ENCODE results near the gene STN1.

DNA sequence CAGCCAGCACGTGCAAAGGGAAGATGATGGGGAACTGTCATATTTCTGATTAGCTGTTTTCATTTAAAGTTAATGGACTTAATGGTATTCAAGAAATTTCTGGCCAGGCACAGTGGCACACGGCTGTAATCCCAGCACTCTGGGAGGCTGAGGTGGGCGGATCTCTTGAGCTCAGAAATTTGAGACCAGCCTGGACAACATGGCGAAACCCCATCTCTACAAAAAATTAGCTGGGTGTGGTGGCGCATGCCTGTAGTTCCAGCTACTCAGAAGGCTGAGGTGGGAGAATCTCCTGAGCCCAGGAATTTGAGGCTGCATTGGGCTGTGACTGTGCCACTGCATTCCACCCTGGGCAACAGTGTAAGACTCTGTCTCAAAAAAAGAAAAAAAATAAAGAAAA is 18.7 kb downstream of the STN1 start:
- no peak for TF ChIP-seq JUND (IDR thresholded peaks at IDR 0.05; ENCODE audit: low read depth, low read length)
- no peak for TF ChIP-seq RFX5 (IDR thresholded peaks at IDR 0.05; ENCODE audit: low read depth, low read length)
- no peak for TF ChIP-seq MYC (IDR thresholded peaks at IDR 0.05; ENCODE audit: insufficient read depth, insufficient read length, insufficient replicate concordance, low read length, severe bottlenecking)
- TF ChIP-seq SIN3A (IDR thresholded peaks at IDR 0.05; ENCODE audit: low read depth, low read length), result no peak
- no peak for TF ChIP-seq CBFB (IDR thresholded peaks at IDR 0.05; ENCODE audit: low read depth)
- TF ChIP-seq NBN (IDR thresholded peaks at IDR 0.05), result no peak
- TF ChIP-seq CBX5 (IDR thresholded peaks at IDR 0.05; ENCODE audit: low read depth), result no peak
- TF ChIP-seq, protein P1, sequence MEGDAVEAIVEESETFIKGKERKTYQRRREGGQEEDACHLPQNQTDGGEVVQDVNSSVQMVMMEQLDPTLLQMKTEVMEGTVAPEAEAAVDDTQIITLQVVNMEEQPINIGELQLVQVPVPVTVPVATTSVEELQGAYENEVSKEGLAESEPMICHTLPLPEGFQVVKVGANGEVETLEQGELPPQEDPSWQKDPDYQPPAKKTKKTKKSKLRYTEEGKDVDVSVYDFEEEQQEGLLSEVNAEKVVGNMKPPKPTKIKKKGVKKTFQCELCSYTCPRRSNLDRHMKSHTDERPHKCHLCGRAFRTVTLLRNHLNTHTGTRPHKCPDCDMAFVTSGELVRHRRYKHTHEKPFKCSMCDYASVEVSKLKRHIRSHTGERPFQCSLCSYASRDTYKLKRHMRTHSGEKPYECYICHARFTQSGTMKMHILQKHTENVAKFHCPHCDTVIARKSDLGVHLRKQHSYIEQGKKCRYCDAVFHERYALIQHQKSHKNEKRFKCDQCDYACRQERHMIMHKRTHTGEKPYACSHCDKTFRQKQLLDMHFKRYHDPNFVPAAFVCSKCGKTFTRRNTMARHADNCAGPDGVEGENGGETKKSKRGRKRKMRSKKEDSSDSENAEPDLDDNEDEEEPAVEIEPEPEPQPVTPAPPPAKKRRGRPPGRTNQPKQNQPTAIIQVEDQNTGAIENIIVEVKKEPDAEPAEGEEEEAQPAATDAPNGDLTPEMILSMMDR (IDR thresholded peaks at IDR 0.05 in 2 of 3, conservative IDR thresholded peaks at IDR 0.05 in 1 of 3; ENCODE audit: control insufficient read depth in 2 of 3, extremely low read depth in 1 of 3, insufficient read depth in 1 of 3, low read depth in 3 of 3, low read length in 3 of 3), result no peak
- TF ChIP-seq ZNF274 (IDR thresholded peaks at IDR 0.05; ENCODE audit: insufficient read depth, insufficient read length), result no peak
- TF ChIP-seq MTA3 (IDR thresholded peaks at IDR 0.05; ENCODE audit: borderline replicate concordance, low read length), result no peak
- no peak for TF ChIP-seq BHLHE40 (IDR thresholded peaks at IDR 0.05; ENCODE audit: borderline replicate concordance in 1 of 2, low read depth in 2 of 2, low read length in 1 of 2)
- TF ChIP-seq HCFC1 (IDR thresholded peaks at IDR 0.05; ENCODE audit: low read length), result no peak
- no peak for TF ChIP-seq SMAD5 (IDR thresholded peaks at IDR 0.05; ENCODE audit: low read depth)
- no peak for TF ChIP-seq POLR2A (IDR thresholded peaks at IDR 0.05; ENCODE audit: low read depth, low read length)

All from GM12878 (cell line).